ENCODE measurements around the gene WIF1.

WIF1 gene

GRCh38 chr12:65045269-65045668 is 75.8 kb downstream of the WIF1 start:
- no peak overlapping the region for H3K27ac ChIP-seq (ENCODE audit: low read depth, low read length)
- no peak overlapping the region for H3K4me3 ChIP-seq (ENCODE audit: low read length)
- no peaks in the 10 kb centered on the region for H3K9me3 ChIP-seq (ENCODE audit: control insufficient read depth, insufficient read depth, low read length)
- H4K20me1 ChIP-seq (ENCODE audit: control insufficient read depth, insufficient read depth, low read depth, low read length), result no peaks in the 10 kb centered on the region
- no peaks in the 10 kb centered on the region for H3K27me3 ChIP-seq (ENCODE audit: control insufficient read depth, low read length)
- H3K79me2 ChIP-seq (ENCODE audit: control insufficient read depth, low read length), result no peaks in the 10 kb centered on the region
- H3K36me3 ChIP-seq (ENCODE audit: control insufficient read depth, low read length), result no peaks in the 10 kb centered on the region
- no peaks in the 10 kb centered on the region for H3K9me2 ChIP-seq (replicated peaks; ENCODE audit: control insufficient read depth, low read length)
- no peaks in the 10 kb centered on the region for H3F3A ChIP-seq (ENCODE audit: control insufficient read depth, insufficient read depth)
- H3K4me1 ChIP-seq (ENCODE audit: control insufficient read depth, low read length), result no peaks in the 10 kb centered on the region
- TF ChIP-seq CTCF (IDR thresholded peaks at IDR 0.05; ENCODE audit: low read depth, low read length, poor library complexity, severe bottlenecking), result no peak
- no peak overlapping the region for H3K4me2 ChIP-seq (ENCODE audit: low read length)

- Histone ChIP-seq H3K36me3 (ENCODE audit: control insufficient read depth, low read length) (no peaks in the 10 kb centered on the region), H3K4me2 (ENCODE audit: low read length) (no peak overlapping the region), H3K27me3 (ENCODE audit: control insufficient read depth, low read length) (no peaks in the 10 kb centered on the region), H3K9me2 (replicated peaks; ENCODE audit: control insufficient read depth, low read length) (no peaks in the 10 kb centered on the region), H3F3A (ENCODE audit: control insufficient read depth, insufficient read depth) (no peaks in the 10 kb centered on the region), H3K27ac (ENCODE audit: low read depth, low read length) (no peak overlapping the region), H3K9me3 (ENCODE audit: control insufficient read depth, insufficient read depth, low read length) (no peaks in the 10 kb centered on the region), H4K20me1 (ENCODE audit: control insufficient read depth, insufficient read depth, low read depth, low read length) (no peaks in the 10 kb centered on the region), H3K4me3 (ENCODE audit: low read length) (no peak overlapping the region), H3K4me1 (ENCODE audit: control insufficient read depth, low read length) (no peaks in the 10 kb centered on the region), H3K79me2 (ENCODE audit: control insufficient read depth, low read length) (no peaks in the 10 kb centered on the region)
- TF ChIP-seq EZH2phosphoT487 (IDR thresholded peaks at IDR 0.05; ENCODE audit: borderline replicate concordance, low read length) (no peak), CTCF (IDR thresholded peaks at IDR 0.05; ENCODE audit: low read depth, low read length, poor library complexity, severe bottlenecking) (no peak)
Observed at GRCh38 chr12:65039301-65039700, 81.8 kb downstream of the WIF1 start.

- no peaks in the 10 kb centered on the region for H3K36me3 ChIP-seq (ENCODE audit: control insufficient read depth, low read length)
- no peaks in the 10 kb centered on the region for H3F3A ChIP-seq (ENCODE audit: control insufficient read depth, insufficient read depth)
- no peak for TF ChIP-seq CTCF (IDR thresholded peaks at IDR 0.05; ENCODE audit: low read depth, low read length, poor library complexity, severe bottlenecking)
- TF ChIP-seq EZH2phosphoT487 (IDR thresholded peaks at IDR 0.05; ENCODE audit: borderline replicate concordance, low read length), result no peak
- H3K27ac ChIP-seq (ENCODE audit: low read depth, low read length), result no peak overlapping the region
- H3K4me1 ChIP-seq (ENCODE audit: control insufficient read depth, low read length), result no peaks in the 10 kb centered on the region
- no peaks in the 10 kb centered on the region for H3K9me2 ChIP-seq (replicated peaks; ENCODE audit: control insufficient read depth, low read length)
- no peak overlapping the region for H3K4me2 ChIP-seq (ENCODE audit: low read length)
- H4K20me1 ChIP-seq (ENCODE audit: control insufficient read depth, insufficient read depth, low read depth, low read length), result no peaks in the 10 kb centered on the region
- no peaks in the 10 kb centered on the region; the same call in 1 of the 2 replicates for H3K27me3 ChIP-seq (ENCODE audit: control insufficient read depth, low read length)
- H3K4me3 ChIP-seq (ENCODE audit: low read length), result no peak overlapping the region
- H3K79me2 ChIP-seq (ENCODE audit: control insufficient read depth, low read length), result no peaks in the 10 kb centered on the region
- H3K9me3 ChIP-seq (ENCODE audit: control insufficient read depth, insufficient read depth, low read length), result no peaks in the 10 kb centered on the region
Observed at GRCh38 chr12:65025136-65025535, 96.0 kb downstream of the WIF1 start.

GRCh38 chr12:65023485-65023884 is 97.6 kb downstream of the WIF1 start:
- no peaks in the 10 kb centered on the region for H3K9me3 ChIP-seq (ENCODE audit: control insufficient read depth, insufficient read depth, low read length)
- no peaks in the 10 kb centered on the region for H3K9me2 ChIP-seq (replicated peaks; ENCODE audit: control insufficient read depth, low read length)
- H3K4me3 ChIP-seq (ENCODE audit: low read length), result no peak overlapping the region
- no peaks in the 10 kb centered on the region for H3K4me1 ChIP-seq (ENCODE audit: control insufficient read depth, low read length)
- H3F3A ChIP-seq (ENCODE audit: control insufficient read depth, insufficient read depth), result no peaks in the 10 kb centered on the region
- H3K4me2 ChIP-seq (ENCODE audit: low read length), result no peak overlapping the region
- H4K20me1 ChIP-seq (ENCODE audit: control insufficient read depth, insufficient read depth, low read depth, low read length), result no peaks in the 10 kb centered on the region
- H3K79me2 ChIP-seq (ENCODE audit: control insufficient read depth, low read length), result no peaks in the 10 kb centered on the region
- H3K27ac ChIP-seq (ENCODE audit: low read depth, low read length), result no peak overlapping the region
- H3K27me3 ChIP-seq (ENCODE audit: control insufficient read depth, low read length), result no peaks in the 10 kb centered on the region; the same call in 1 of the 2 replicates
- no peaks in the 10 kb centered on the region for H3K36me3 ChIP-seq (ENCODE audit: control insufficient read depth, low read length)
- no peak for TF ChIP-seq EZH2phosphoT487 (IDR thresholded peaks at IDR 0.05; ENCODE audit: borderline replicate concordance, low read length)
- no peak for TF ChIP-seq CTCF (IDR thresholded peaks at IDR 0.05; ENCODE audit: low read depth, low read length, poor library complexity, severe bottlenecking)

Measured in DOHH2 (cell line).